ENCODE results near the gene OTX1. TPM values are rescaled to one million over a fixed set of nuclear protein-coding genes. Genes with fewer than 3 reads are reported as not detected.

OTX1 gene
- total RNA-seq, 1 donor from 2014 or later: 0.10 TPM

DNA sequence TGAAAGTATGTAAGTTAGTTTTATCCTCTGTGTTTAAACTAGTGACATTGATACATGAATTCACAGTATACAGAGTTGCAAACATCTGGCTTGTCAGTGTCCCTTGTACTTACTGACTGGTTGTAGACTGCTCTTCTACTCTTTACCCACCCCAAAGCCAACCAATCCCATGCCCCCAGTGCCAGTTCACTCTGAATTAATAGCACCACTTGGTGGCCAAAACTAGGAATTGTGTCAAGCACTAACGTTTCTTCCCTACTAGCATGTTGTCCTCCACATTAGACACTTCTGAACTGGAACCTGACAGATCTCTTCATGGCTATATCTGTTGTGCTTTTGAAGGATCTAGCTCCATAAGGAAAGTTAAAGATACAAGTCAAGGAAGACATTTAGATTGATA is 27.2 kb upstream of the OTX1 start:
- no peak overlapping the region for H3K27ac Mint-ChIP-seq (ENCODE audit: unreplicated experiment)
- H3K27me3 Mint-ChIP-seq (ENCODE audit: low read depth): no peaks in the 10 kb centered on the region
- DNase-seq (ENCODE audit: low spot score): no peak
- H3K4me1 Mint-ChIP-seq (ENCODE audit: low read depth): no peaks in the 10 kb centered on the region
- H3K4me3 Mint-ChIP-seq (ENCODE audit: unreplicated experiment): no peak overlapping the region
- H3K9me3 Mint-ChIP-seq (ENCODE audit: low read depth): no peaks in the 10 kb centered on the region
- TF ChIP-seq, protein P1, sequence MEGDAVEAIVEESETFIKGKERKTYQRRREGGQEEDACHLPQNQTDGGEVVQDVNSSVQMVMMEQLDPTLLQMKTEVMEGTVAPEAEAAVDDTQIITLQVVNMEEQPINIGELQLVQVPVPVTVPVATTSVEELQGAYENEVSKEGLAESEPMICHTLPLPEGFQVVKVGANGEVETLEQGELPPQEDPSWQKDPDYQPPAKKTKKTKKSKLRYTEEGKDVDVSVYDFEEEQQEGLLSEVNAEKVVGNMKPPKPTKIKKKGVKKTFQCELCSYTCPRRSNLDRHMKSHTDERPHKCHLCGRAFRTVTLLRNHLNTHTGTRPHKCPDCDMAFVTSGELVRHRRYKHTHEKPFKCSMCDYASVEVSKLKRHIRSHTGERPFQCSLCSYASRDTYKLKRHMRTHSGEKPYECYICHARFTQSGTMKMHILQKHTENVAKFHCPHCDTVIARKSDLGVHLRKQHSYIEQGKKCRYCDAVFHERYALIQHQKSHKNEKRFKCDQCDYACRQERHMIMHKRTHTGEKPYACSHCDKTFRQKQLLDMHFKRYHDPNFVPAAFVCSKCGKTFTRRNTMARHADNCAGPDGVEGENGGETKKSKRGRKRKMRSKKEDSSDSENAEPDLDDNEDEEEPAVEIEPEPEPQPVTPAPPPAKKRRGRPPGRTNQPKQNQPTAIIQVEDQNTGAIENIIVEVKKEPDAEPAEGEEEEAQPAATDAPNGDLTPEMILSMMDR (IDR thresholded peaks at IDR 0.05): peak; percentile 75
- peaks cover 2% of the 10 kb centered on the region for H3K36me3 Mint-ChIP-seq (ENCODE audit: low read depth)

- DNase-seq (ENCODE audit: low spot score): no peak
- Mint-ChIP-seq H3K4me3 (ENCODE audit: unreplicated experiment) (no peak overlapping the region), H3K36me3 (ENCODE audit: low read depth) (peaks cover 2% of the 10 kb centered on the region), H3K4me1 (ENCODE audit: low read depth) (no peaks in the 10 kb centered on the region), H3K27ac (ENCODE audit: unreplicated experiment) (no peak overlapping the region), H3K9me3 (ENCODE audit: low read depth) (no peaks in the 10 kb centered on the region), H3K27me3 (ENCODE audit: low read depth) (no peaks in the 10 kb centered on the region)
- TF ChIP-seq, protein P1 (IDR thresholded peaks at IDR 0.05): no peak
Observed at GRCh38 chr2:63027220-63027619, 23.4 kb upstream of the OTX1 start.

DNA sequence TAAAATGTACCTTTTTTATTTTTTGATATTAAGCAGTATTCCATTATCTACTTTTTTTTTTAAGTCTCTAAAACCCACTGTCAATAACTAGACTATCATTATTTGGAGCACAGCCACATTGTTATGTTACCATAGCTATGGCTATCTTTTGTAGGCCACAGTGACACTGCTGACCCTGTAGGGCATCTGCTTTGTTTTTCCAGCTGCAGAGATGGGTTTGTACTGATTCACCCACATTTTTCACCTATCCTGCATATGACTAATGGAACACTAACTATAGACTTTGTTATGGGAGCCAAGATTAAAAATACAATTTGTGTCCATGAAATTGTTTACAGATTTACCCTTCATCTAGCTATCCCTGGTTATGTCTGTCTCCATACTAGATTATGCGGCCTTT is 21.6 kb upstream of the OTX1 start:
- TF ChIP-seq, protein P1 (IDR thresholded peaks at IDR 0.05): no peak

GRCh38 chr2:63034526-63034925 is 16.1 kb upstream of the OTX1 start:
- Mint-ChIP-seq H3K9me3 (ENCODE audit: low read depth) (no peaks in the 10 kb centered on the region), H3K4me3 (ENCODE audit: unreplicated experiment) (no peak overlapping the region), H3K4me1 (ENCODE audit: low read depth) (no peaks in the 10 kb centered on the region), H3K27ac (ENCODE audit: unreplicated experiment) (no peak overlapping the region), H3K36me3 (ENCODE audit: low read depth) (no peaks in the 10 kb centered on the region), H3K27me3 (ENCODE audit: low read depth) (no peaks in the 10 kb centered on the region)
- no peak for DNase-seq (ENCODE audit: low spot score)
- TF ChIP-seq, protein P1 (IDR thresholded peaks at IDR 0.05): no peak

More for the DNA sequence above, 21.6 kb upstream of the OTX1 start:
- no peaks in the 10 kb centered on the region for H3K27me3 Mint-ChIP-seq (ENCODE audit: low read depth)
- peaks cover 2% of the 10 kb centered on the region for H3K36me3 Mint-ChIP-seq (ENCODE audit: low read depth)
- no peaks in the 10 kb centered on the region for H3K4me1 Mint-ChIP-seq (ENCODE audit: low read depth)
- no peak overlapping the region for H3K27ac Mint-ChIP-seq (ENCODE audit: unreplicated experiment)
- no peaks in the 10 kb centered on the region for H3K9me3 Mint-ChIP-seq (ENCODE audit: low read depth)
- H3K4me3 Mint-ChIP-seq (ENCODE audit: unreplicated experiment): no peak overlapping the region
- DNase-seq (ENCODE audit: low spot score): no peak

DNA sequence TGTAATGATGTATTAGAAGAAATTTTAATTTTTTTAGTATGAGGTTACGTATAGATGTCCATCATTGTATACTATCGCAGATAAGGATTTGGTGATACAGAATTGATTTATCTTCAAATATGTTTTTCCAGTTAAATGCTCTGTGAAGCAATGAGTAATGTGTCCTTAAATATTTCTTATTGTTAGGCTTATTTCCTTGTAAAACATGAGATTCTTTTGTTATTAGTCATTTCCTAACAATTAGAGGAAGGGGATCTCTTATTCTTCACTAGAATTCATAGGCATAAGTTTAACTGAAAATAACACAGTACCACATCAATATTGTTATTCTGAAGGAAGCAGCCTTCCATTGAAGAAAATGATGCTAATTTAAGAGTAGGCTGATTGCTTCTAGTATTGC is 15.5 kb upstream of the OTX1 start:
- no peaks in the 10 kb centered on the region for H3K27me3 Mint-ChIP-seq (ENCODE audit: low read depth)
- no peaks in the 10 kb centered on the region for H3K9me3 Mint-ChIP-seq (ENCODE audit: low read depth)
- TF ChIP-seq, protein P1 (IDR thresholded peaks at IDR 0.05): no peak
- DNase-seq (ENCODE audit: low spot score): no peak
- H3K4me1 Mint-ChIP-seq (ENCODE audit: low read depth): no peaks in the 10 kb centered on the region
- no peaks in the 10 kb centered on the region for H3K36me3 Mint-ChIP-seq (ENCODE audit: low read depth)
- no peak overlapping the region for H3K27ac Mint-ChIP-seq (ENCODE audit: unreplicated experiment)
- H3K4me3 Mint-ChIP-seq (ENCODE audit: unreplicated experiment): no peak overlapping the region
